Muscle layer of duodenum (tissue), 2 donors: Measurements from ENCODE around the gene FARP1.

Experiments used
- H3K27ac ChIP-seq: one replicate; pipeline ENCODE4 v1.7.0; 2013; ENCODE audit warnings: mild to moderate bottlenecking, low read length
- H3K27me3 ChIP-seq: one replicate; pipeline ENCODE4 v1.7.0; 2013; ENCODE audit warnings: low read depth, mild to moderate bottlenecking, control low read depth, low read length
- H3K36me3 ChIP-seq, 2 donors: one replicate each; pipeline ENCODE4 v1.7.0; 2013; ENCODE audit warnings: low read length in 2 of 2, control low read depth in 1 of 2, mild to moderate bottlenecking in 1 of 2; ENCODE audit not compliant: insufficient read depth in 2 of 2, control insufficient read depth in 1 of 2
- H3K4me1 ChIP-seq, 2 donors: one replicate each; pipeline ENCODE4 v1.7.0; 2013; ENCODE audit warnings: low read length in 2 of 2, mild to moderate bottlenecking in 2 of 2, control low read depth in 1 of 2, moderate library complexity in 1 of 2; ENCODE audit not compliant: insufficient read depth in 2 of 2, control insufficient read depth in 1 of 2
- H3K4me3 ChIP-seq, 2 donors: one replicate each; pipeline ENCODE4 v1.7.0; 2013; ENCODE audit warnings: low read length in 2 of 2, low read depth in 1 of 2, mild to moderate bottlenecking in 1 of 2
- H3K9me3 ChIP-seq, 2 donors: one replicate each; pipeline ENCODE4 v1.7.0; 2013; ENCODE audit warnings: low read length in 2 of 2, control low read depth in 1 of 2, mild to moderate bottlenecking in 1 of 2; ENCODE audit not compliant: control insufficient read depth in 1 of 2
- donor health status: healthy.

Gene FARP1

GRCh38 chr13:98496479-98496791 is 353.5 kb downstream of the FARP1 start:
- peaks cover 15 to 55% of the 10 kb centered on the region in 2 donors for H3K4me1 ChIP-seq
- no peaks in the 10 kb centered on the region for H3K27me3 ChIP-seq
- H3K9me3 ChIP-seq = no peaks in the 10 kb centered on the region
- H3K4me3 ChIP-seq = no peak overlapping the region
- peaks cover 8 to 9% of the 10 kb centered on the region in 2 donors for H3K36me3 ChIP-seq
- peak overlapping the region; percentile 21 for H3K27ac ChIP-seq

GRCh38 chr13:98496966-98497365 is 354.1 kb downstream of the FARP1 start:
- H3K27ac ChIP-seq = peak overlapping the region; percentile 21
- H3K4me1 ChIP-seq = peaks cover 15 to 51% of the 10 kb centered on the region in 2 donors

DNA sequence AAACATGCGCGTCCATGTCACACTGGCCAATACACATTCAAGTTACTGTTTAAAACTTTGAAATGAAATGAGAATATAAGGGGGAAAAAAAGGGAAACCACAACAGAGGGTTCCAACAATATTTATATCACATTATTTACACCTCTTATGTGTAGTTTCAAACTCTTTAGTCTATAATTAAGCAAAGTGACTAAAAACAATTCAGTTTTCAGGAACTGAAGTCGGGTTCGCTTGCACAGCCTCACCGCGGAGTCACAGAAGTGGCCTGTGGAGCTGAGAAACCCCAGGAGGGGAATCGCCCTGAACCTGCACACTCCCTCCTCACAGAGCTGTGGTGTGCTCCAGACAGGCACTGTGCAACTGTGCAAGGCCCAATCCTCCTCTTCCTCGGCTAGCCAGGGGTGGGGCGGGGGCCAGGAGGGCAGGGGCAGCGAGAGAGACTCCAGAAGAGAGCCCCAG is 358.1 kb downstream of the FARP1 start:
- no peaks in the 10 kb centered on the region for H3K9me3 ChIP-seq
- peaks cover 27 to 56% of the 10 kb centered on the region in 2 donors for H3K4me1 ChIP-seq
- no peaks in the 10 kb centered on the region for H3K27me3 ChIP-seq
- peaks cover 5 to 8% of the 10 kb centered on the region in 2 donors for H3K36me3 ChIP-seq
- H3K27ac ChIP-seq = no peak overlapping the region
- no peak overlapping the region for H3K4me3 ChIP-seq

More at GRCh38 chr13:98496966-98497365, 354.1 kb downstream of the FARP1 start:
- Histone ChIP-seq H3K9me3 (no peaks in the 10 kb centered on the region), H3K27me3 (no peaks in the 10 kb centered on the region), H3K4me3 (no peak overlapping the region), H3K36me3 (peaks cover 8 to 9% of the 10 kb centered on the region in 2 donors)

GRCh38 chr13:98503175-98504028 is 360.5 kb downstream of the FARP1 start:
- H3K36me3 ChIP-seq = peaks cover 5 to 8% of the 10 kb centered on the region in 2 donors
- no peaks in the 10 kb centered on the region for H3K27me3 ChIP-seq
- H3K9me3 ChIP-seq = no peaks in the 10 kb centered on the region
- peaks cover 25 to 61% of the 10 kb centered on the region in 2 donors for H3K4me1 ChIP-seq
- H3K27ac ChIP-seq = peak overlapping the region; percentile 74
- H3K4me3 ChIP-seq = peak overlapping the region; percentile 18 to 44

DNA sequence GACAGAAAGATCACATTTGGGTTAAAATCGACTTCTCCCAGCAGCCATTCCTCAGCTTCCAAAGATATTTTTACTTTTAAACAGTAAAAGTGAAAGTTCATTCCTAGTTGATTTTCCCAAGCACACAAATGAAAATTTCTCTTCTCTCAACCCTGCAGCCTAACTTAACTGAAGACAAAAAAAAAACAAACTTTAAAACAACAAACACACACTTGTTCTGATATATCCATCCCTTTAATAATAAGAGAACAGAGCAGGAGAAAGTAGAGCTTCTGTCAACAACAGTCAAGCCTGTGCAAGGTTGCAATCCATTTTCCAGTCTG is 361.1 kb downstream of the FARP1 start:
- Histone ChIP-seq H3K27ac (peak overlapping the region; percentile 74), H3K9me3 (no peaks in the 10 kb centered on the region), H3K4me1 (peaks cover 29 to 64% of the 10 kb centered on the region in 2 donors), H3K36me3 (peaks cover 5 to 8% of the 10 kb centered on the region in 2 donors), H3K27me3 (no peaks in the 10 kb centered on the region), H3K4me3 (peak overlapping the region; percentile 18 to 44)

DNA sequence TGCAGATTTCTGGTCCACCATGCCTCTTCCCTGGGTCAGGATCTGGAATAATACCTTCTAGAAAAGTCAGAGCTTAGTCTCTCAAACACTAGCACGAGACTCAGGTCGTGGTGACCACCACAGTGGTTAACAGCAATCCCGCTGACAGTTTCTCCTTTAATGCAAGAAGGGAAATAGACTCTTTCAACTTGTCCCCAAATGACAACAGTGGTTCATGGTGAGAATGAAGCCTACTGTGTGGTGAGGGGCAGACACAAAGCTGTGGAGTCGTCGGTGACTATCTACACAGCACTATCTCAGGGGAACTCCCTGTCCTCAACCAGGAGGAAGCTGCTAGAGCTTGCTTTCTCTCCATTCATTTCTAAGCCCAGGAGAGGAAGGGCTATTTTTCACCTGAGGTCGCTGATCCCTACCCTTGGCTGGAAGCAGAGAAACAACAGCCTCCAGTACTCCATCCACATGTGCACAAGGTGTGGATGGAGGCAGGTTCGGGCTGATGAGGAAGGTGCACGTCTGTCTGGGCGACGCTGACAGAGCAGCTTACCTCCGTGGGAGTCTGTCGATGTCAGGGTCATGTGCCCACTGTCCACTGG is 361.6 kb downstream of the FARP1 start:
- Histone ChIP-seq H3K36me3 (peaks cover under 1 to 4% of the 10 kb centered on the region in 2 donors), H3K4me1 (peaks cover 31 to 64% of the 10 kb centered on the region in 2 donors), H3K27me3 (no peaks in the 10 kb centered on the region), H3K27ac (peak overlapping the region; percentile 74), H3K9me3 (no peaks in the 10 kb centered on the region), H3K4me3 (peak overlapping the region; percentile 18 to 44)
